GM19328 (cell line): ENCODE data around the gene PGC.

Experiments used
- ATAC-seq: cut with Tn5 transposase; IDR thresholded peaks from one replicate; pipeline ENCODE4 v1.9.1; 2021; ENCODE audit warnings: mild to moderate bottlenecking, moderate library complexity; ENCODE audit not compliant: unreplicated experiment

Gene PGC

GRCh38 chr6:41702089-41702745 is 45.0 kb downstream of the PGC start:
- ATAC-seq = no peak

GRCh38 chr6:41700463-41701347 is 46.5 kb downstream of the PGC start:
- no peak for ATAC-seq

- no peak for ATAC-seq
Observed at GRCh38 chr6:41699063-41699462, 48.1 kb downstream of the PGC start.

GRCh38 chr6:41697861-41698781 is 49.1 kb downstream of the PGC start:
- ATAC-seq = no peak

- ATAC-seq = no peak
Observed at GRCh38 chr6:41696788-41697187, 50.4 kb downstream of the PGC start.

- no peak for ATAC-seq
Observed at GRCh38 chr6:41695825-41696224, 51.4 kb downstream of the PGC start.

GRCh38 chr6:41694815-41695526 is 52.2 kb downstream of the PGC start:
- no peak for ATAC-seq

GRCh38 chr6:41693281-41694240 is 53.6 kb downstream of the PGC start:
- ATAC-seq = no peak

GRCh38 chr6:41692730-41693129 is 54.5 kb downstream of the PGC start:
- ATAC-seq = no peak

GRCh38 chr6:41692080-41692675 is 55.0 kb downstream of the PGC start:
- no peak for ATAC-seq

- no peak for ATAC-seq
Observed at GRCh38 chr6:41691426-41692079, 55.6 kb downstream of the PGC start.

- no peak for ATAC-seq
Observed at GRCh38 chr6:41690541-41691330, 56.5 kb downstream of the PGC start.

- ATAC-seq = no peak
Observed at GRCh38 chr6:41689171-41690008, 57.8 kb downstream of the PGC start.

- no peak for ATAC-seq
Observed at GRCh38 chr6:41688256-41688965, 58.8 kb downstream of the PGC start.

- no peak for ATAC-seq
Observed at GRCh38 chr6:41687501-41688175, 59.6 kb downstream of the PGC start.
